NCI-H82 (cell line): ENCODE results near the gene CFDP1.

ENCODE experiments used
- DNase-seq: peaks from one replicate; lab custom pipeline; 2025; lab: John Stamatoyannopoulos, UW

Gene CFDP1

DNA sequence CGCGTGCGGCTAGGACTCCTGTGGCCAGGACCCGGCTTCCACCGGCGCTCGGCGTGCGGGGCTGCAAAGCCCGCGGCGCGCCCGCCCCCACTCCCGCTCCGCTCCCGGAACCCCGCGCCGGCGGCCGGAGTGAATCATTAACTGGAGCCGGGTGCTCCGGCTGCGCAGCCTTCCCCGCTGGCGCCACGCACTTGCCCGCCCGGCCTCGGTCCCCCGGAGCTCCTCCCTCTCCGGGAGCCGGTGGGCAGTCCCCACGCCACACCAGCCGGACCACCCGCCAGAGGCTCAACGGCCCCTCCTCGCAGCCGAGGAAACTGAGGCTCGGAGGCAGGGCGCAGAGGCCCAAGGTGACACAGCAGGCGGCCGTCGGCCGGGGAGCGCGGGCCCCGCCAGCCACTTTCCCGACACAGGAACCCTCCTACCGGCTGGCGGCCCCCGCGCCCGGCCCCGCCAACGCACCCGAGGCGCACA lies 182.5 kb downstream of the CFDP1 start:
- DNase-seq, result peak; percentile 41

DNA sequence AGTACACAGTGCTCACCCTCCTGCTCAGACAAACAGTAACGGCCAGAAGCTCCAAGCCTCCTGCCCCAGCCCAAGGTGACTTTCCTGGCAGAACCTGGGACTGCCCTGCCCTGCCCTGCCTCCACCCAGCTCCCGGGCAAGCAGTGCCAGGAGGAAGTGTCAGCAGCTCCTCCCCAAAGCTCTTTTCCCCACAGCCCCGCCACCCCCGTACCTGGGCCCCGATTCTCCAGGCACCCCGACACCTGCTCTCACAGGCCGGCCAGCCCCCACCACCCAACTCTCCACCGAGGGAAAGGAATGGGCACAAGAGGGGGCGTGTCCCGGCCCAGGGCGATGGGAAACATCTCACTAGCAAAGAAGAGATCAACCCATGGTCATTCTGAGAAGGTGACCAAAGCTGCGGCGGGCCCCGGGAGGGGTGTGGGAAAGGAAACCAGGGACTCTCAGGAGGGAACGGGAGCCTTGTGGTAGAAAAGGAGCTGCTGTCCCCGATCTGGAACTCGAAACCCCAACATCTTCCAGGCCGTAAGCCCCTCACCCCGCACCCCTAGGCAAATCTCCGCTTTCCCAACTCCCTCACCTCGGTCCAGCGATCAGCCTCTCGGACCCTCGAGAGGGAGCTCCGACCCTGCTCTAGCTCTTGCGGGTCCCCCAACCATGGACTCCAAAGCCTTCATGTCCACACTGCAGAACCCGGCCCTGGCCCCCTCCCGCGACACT lies 183.1 kb downstream of the CFDP1 start:
- no peak for DNase-seq

DNA sequence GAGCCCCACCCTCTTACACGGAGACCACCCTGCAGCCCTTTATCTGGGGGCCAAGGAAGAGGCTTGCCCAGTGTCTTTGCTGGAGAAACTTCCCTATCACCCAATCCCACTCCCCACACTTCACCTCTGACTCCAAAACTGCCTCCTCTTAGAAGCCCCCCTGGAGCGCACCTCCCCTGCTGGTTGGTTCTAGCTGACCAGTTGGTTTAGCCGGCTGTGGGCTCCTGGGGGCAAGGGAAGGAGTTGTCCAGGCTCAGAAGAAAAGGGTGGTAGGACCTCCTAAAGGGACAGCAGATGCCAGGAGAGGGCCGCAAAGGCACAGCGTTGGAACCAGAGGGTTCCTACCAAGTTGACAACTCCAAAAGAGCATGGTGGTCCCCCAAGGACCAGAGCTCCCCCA lies 183.9 kb downstream of the CFDP1 start:
- no peak for DNase-seq

DNA sequence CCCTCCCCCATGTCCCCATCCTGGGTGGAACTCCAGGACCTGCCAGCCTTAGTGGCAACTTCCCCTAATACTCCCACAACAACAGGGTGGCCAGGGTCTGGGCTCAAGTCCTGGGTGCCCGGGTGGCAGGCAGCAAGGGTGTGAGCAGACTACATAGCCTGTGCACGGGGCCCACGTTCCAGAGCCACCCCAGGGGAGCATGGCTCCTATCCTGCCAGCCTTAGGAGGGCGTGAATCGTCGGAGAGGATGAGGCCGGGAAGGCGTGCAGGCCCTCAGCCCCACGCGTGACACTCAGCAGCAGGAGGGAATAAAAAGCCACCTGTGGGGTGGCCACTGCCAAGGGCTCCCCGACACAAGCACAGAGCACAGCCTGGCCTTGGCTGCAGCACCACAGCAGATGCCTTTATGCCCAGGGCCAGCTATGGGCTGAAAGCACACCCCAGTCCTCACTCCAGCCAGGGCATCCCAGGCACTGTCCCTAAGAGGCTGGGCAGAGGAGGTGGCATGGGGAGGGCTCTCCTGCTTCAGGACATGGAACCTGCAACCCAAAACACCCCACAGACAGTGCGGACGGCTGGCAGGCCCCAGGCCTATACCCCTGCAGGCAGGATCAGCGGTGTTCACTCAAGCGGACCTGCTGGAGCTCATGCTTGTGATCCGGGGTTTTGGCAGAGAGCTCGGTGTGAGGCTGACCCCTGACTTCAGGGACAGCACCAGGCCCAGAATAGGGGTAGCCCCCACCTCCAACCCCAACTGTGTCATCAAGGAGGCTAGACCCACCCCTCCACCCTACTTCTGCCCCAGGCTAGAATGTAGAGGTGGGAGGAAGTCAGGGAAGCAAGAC lies 184.5 kb downstream of the CFDP1 start:
- DNase-seq, result no peak

DNA sequence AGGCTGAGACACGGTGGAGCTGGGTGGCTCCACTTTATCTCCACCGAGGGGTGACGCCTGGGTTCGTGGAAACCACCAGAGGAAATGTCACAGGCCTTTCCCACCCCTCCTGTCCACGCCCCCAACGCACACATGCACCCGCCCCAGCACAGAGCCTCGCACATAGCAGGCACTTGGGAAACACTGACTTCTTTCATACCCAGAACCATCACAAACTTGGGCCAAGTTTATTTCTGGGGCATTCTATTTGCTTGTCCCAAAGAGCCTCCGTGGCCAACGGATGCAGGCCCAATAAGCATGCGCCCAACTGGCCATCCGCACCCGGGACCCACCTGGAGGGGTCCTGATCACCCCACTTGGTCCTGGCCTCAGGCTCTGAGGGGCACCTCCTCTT lies 185.2 kb downstream of the CFDP1 start:
- DNase-seq, result no peak

DNA sequence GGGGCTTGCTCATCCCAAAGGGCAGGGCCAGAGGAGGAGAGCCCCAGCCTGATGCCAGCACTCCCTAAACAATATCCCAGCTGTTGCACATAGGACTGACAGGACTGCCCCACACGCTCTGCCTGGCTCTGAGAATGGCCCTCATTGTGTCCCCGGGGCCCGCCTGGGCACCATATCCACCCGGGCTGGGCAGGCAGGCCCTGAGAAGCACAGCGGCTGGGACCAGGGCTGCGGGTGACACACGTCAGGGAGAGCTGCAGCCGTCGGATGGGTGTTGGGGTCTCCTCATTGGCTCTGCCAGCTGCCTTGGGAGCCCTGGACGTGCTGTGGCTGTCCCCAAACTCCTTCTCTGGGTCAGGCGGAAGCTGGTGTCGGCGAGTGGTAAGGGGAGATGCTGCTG lies 186.1 kb downstream of the CFDP1 start:
- no peak for DNase-seq

DNA sequence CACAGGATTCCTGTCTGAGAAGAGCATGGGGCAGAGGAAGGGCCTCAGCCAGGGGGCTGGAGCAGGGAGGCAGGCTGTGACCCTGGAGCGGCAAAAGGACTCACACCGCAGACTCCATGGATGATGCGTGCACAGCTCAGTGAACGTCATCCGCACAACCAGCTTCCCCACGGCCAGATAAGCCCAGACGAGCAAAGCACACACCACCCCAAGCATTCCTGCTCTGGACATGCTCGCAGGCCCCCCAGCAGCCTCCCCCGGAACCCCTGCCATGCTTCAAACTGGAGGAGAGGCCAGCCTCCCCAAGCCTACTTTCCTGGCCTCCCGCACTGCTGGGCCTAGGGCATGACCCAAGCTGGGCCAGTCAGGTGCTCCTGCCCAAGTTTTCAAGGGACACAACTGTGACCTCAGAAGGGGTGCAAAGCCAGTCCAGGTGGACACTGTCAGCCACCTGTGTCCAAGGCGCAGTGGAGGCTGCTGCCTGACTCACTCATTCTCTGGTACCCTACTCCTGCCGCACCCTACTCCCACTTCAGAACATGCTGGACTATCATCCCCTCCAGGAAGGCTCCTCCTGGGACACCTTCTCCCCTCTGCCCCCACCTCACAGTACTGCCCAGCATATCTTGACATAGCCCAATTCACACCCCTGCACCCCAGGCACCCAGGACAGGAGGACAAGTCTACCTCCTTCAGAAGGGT lies 186.6 kb downstream of the CFDP1 start:
- DNase-seq, result no peak

DNA sequence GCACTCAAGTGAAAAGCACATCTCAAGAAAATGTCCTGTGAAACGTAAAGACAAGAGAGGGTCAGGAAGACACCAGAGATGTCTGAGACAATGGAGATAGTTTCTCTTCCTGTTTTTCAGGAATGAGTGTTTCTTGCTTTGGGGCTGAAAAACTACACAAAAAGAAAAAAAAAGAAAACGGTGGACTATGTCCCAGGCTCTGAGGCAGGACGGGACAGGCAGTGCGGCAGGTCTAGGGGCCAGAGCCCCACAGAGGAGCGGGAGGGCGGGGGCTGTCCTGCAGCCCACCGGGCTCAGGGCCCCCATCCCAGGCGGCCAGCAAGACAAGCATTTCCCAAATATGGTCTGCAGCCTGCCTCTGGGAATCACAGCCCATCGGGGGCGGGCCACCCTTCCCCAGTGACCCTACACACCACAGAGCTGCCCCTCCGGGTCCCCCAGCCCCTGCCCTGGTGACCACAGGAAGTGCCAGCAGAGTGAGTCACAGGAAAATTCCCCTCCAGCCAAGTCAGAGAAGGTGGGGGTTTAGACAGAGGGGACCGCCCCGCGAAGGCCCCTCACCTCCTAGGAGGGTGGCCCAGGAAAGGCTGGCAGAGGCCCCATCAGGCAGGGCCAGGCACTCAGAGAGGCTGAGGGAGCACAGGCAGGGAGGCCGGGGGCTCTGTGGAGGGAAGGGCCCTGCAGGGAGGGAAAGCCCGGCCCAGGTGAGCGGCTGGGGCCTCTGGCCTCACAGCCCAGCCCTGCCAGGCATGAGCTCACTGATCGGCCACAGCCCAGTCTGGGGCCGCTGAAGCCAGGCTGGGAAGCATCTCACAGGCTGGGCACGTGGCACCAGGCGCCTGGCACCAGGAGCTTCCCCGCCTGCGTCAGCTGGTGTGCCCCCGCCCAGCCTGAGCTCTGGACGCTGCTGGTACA lies 188.2 kb downstream of the CFDP1 start:
- DNase-seq, result no peak

DNA sequence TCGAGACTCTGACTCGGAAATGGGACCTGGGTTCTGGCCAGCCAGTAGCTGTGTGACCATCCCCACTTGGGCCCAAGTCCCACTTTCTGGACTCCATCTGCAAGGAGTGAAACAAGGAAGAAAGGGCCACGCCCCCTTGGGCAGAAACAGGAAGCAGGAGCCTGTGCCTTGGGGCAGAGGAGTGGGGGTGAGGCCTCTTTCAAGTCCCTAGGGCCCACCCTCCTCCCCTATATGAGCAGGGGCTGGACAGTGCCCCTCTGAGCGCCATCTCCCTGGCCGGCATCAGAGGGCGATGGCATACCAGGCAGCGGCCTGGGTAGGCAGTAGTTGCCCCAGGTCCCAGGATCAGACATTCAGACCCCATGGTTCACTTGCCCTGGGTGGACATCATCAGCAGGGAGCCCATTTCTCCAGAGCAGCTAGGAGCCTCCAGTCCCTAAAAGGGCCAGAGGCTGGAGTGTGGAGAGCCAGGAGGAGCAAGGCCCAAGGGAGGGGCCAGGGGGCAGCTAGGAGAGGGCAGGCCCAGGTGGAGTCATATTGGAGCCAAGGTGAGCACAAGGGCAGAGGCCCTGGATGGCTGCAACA lies 189.0 kb downstream of the CFDP1 start:
- no peak for DNase-seq
